RWPE1 (cell line): Measurements from ENCODE around the gene ANKDD1A.

Experiments used
- CTCF ChIA-PET: fragments of 350-600 bp; sonication (Branson Sonifier 250); formaldehyde crosslinking; extraction: SDS; loops from one replicate; lab custom pipeline; 2021; lab: Yijun Ruan, JAX
- POLR2A ChIA-PET: fragments of 400-600 bp; formaldehyde crosslinking; extraction: SDS; loops from one replicate; lab custom pipeline; 2020; ENCODE audit warnings: antibody characterized with exemption; ENCODE audit not compliant: low non-redundant PET; lab: Yijun Ruan, JAX
- DNase-seq: peaks from one replicate; pipeline ENCODE4 v3.0.0; 2012; ENCODE audit warnings: low spot score
- H3K27ac ChIP-seq: fragments of 450-650 bp; 2 replicates; pipeline ENCODE4 v1.5.1; 2017
- TF ChIP-seq, protein P1 (sequence below): fragments of 450-650 bp; conservative IDR thresholded peaks from 2 replicates; pipeline ENCODE4 v1.5.1; 2017; ENCODE audit warnings: low read depth, mild to moderate bottlenecking

ANKDD1A gene

DNA sequence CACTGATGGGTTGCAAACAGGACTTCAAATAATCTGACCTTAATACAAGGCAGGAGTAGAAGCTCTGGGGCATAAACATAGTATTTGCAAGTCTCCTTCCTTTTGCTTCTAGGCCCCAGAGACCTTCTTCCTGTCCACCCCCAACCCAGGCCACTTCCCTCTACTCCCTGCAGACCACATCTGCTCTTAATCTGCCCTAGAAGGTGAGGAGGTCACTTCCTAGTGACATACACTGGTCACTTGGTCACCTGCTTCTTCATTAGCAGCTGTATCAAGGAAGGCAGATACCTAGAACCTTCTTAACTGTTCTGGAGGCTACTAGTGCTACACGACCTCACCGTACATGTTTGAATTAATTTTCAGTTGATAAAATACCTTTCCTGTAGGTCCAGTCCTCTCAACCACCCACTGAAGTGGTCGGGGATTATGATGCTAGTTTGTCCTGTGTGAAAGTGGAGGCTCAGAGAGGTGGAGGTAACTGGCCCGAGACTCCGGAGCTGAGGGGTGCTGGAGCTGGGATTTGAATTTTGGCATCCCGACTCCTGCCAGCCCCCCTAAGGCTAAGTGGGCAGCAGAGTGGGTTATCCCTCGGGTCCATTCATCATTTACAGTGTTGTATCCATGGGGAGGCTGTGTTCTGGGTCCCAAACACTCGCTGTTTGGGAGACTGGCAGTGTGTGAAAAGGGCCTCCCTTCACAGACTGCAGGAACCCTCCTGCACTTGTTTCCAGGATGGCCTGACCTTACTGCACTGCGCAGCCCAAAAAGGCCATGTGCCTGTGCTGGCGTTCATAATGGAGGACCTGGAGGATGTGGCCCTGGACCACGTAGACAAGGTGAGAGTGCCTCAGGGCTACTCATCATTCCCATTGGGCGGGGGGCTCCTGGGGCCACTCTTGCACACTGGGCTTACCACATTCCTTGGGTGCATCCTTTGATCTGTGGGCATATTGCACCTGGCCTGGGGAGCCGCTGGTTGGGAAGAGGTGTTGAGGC is 13.9 kb downstream of the ANKDD1A start:
- CTCF ChIA-PET = interaction anchor here (0.6 kb wide), 1 partner anchor 45 kb away, joined by 3 read pairs; no protein-coding TSS in a partner anchor
- H3K27ac ChIP-seq = no peak overlapping the region
- TF ChIP-seq, protein P1, sequence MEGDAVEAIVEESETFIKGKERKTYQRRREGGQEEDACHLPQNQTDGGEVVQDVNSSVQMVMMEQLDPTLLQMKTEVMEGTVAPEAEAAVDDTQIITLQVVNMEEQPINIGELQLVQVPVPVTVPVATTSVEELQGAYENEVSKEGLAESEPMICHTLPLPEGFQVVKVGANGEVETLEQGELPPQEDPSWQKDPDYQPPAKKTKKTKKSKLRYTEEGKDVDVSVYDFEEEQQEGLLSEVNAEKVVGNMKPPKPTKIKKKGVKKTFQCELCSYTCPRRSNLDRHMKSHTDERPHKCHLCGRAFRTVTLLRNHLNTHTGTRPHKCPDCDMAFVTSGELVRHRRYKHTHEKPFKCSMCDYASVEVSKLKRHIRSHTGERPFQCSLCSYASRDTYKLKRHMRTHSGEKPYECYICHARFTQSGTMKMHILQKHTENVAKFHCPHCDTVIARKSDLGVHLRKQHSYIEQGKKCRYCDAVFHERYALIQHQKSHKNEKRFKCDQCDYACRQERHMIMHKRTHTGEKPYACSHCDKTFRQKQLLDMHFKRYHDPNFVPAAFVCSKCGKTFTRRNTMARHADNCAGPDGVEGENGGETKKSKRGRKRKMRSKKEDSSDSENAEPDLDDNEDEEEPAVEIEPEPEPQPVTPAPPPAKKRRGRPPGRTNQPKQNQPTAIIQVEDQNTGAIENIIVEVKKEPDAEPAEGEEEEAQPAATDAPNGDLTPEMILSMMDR = no peak
- POLR2A ChIA-PET = no interaction called here
- no peak for DNase-seq

DNA sequence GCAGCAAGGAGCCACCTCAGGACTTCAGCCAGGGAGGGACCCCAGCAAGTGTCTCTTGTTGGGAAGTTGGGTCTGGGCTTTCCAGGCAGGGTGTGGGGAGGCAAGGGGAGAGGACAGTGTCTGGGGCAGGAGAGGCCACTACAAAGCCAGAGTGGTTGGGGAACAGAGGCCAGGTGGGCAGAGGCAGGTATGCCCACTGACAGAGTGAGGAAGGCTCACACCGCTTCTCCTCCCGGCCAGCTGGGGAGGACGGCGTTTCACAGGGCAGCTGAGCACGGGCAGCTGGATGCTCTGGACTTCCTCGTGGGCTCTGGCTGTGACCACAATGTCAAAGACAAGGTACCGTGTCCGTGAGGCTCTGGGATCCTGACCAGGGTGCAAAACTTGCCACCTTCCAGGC is 15.0 kb downstream of the ANKDD1A start:
- no peak for DNase-seq
- no peak overlapping the region for H3K27ac ChIP-seq
- TF ChIP-seq, protein P1 = no peak
- ChIA-PET CTCF (no interaction called here), POLR2A (no interaction called here)

GRCh38 chr15:64928626-64929220 is 17.0 kb downstream of the ANKDD1A start:
- ChIA-PET POLR2A (no interaction called here), CTCF (no interaction called here)
- TF ChIP-seq, protein P1 = no peak
- DNase-seq = no peak
- no peak overlapping the region for H3K27ac ChIP-seq

DNA sequence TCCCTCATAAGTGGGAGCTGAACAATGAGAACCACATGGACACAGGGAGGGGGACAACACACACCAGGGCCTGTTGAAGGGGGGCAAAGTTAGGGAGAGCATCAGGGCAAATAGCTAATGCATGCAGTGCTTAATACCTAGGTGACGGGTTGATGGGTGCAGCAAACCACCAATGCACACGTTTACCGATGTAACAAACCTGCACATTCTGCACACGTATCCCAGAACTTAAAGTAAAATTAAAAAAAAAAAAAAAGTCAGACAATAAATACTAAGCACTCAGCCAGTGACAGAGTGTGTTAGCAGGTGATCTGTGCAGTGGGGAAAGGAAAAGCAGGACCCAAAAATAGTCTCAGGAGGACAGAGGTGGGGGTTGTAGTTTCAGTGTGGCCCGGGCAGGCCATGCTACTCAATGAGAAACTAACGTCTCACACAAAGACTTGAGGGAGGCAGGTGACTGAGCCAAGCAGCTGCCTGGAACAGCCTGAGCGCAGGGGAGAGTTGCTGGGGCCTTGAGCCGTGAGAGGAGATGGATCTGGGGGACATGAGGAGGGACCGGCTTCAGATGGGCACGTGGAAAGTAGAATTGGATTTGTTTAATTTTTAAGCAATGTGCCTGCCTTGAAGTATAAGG is 18.4 kb downstream of the ANKDD1A start:
- POLR2A ChIA-PET = no interaction called here
- no peak overlapping the region for H3K27ac ChIP-seq
- DNase-seq = no peak
- TF ChIP-seq, protein P1 = no peak
- CTCF ChIA-PET = no interaction called here

- ChIA-PET CTCF (no interaction called here), POLR2A (no interaction called here)
- TF ChIP-seq, protein P1 = no peak
- H3K27ac ChIP-seq = no peak overlapping the region
- DNase-seq = no peak
These were observed 19.2 kb downstream of the ANKDD1A start for GRCh38 chr15:64930778-64931371.

DNA sequence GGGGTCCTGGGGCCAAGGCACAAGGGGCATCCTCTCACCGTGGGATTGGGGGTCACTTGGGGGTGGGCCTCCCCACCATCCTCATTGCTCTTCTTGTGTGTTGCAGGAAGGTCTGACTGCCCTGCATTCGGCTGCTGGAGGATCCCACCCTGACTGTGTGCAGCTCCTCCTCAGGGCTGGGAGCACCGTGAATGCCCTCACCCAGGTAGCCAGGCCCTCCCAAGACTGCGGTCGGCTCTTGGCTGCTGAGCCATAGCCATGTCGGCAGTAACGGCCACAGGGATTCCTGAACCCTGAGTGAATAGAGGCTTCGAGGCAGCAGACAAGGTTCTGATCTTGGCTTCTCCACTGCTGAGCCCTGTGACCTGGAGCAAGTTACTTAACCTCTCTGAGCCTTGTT is 19.7 kb downstream of the ANKDD1A start:
- ChIA-PET POLR2A (no interaction called here), CTCF (no interaction called here)
- TF ChIP-seq, protein P1 = no peak
- no peak overlapping the region for H3K27ac ChIP-seq
- DNase-seq = no peak
